Measurements from ENCODE around the gene HDAC4.

Gene HDAC4

GRCh38 chr2:239068411-239068810 is 332.4 kb downstream of the HDAC4 start:
- no peak for DNase-seq

DNA sequence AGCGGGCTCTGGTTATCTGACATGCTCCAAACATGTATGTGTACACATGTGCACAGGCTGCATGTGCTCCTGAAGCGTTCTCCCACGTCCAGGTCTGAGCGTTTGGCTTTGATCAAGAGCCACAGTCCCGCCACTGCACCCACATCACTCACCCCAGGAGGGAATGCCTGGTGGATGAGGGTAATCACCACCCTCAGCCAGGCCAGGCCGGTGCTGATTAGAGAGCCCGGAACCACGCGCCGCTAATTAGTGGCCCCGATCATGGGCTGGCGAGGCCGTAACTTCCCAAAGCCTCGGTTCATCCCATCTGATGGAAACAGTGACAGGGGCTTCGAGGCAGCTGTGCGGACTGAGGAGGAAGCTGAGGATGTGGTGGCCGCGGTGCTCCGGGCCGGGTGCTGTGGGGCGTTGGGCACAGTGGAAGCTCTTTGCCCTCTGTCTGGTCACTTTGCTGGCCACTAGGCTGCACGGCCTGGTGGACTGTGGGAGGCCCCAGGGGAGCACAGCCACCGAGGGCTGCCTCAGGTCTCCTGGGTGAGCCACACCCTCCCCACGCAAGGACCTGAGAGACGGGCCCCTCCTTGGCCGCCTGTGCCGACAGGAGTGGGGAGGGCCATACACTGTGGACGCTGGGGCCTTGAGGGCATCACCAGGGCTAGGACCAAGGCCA is 333.5 kb downstream of the HDAC4 start:
- DNase-seq, result no peak

- DNase-seq, result no peak
Measured at GRCh38 chr2:239066597-239066996, 334.2 kb downstream of the HDAC4 start.

DNA sequence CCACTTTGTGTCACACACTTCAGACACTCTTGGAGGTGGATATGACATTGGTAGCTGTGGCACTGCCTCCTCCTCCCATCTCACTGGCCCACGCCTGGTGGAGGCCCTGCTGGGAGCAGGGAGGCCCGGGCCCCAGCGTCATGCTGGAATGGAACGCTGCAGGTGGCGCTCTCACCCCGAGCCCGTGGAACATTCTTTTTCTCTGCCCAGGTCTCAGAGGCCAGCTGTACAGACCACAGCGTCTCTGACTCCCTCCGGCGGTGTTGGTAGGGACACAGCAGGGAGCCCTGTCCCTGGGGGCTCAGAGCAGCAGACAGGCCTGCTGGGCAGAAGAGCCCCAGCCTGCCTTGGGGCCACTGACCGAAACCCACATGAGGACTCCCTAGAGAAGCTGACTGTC is 334.9 kb downstream of the HDAC4 start:
- DNase-seq, result no peak

- DNase-seq, result no peak
Measured at GRCh38 chr2:239065537-239065936, 335.3 kb downstream of the HDAC4 start.

DNA sequence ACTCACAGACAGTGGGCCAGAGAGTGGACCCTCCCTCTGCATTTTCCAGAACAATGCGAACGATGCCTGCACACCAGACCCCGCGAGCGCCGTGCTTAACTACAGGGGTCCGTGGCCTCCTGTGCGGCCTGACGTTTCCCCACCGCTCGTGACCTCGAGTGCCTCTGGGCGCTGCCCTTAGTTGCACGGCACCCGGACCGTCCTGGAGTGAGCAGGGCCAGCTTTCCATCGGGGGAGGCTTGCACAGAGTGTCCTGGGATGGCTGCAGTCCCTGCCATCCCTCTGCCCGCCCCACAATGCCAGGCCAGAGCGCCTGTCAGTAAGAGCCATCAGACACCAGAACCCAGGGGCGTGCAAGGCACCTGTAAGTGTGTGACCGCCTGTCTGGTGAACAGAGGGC is 335.9 kb downstream of the HDAC4 start:
- DNase-seq, result no peak

DNA sequence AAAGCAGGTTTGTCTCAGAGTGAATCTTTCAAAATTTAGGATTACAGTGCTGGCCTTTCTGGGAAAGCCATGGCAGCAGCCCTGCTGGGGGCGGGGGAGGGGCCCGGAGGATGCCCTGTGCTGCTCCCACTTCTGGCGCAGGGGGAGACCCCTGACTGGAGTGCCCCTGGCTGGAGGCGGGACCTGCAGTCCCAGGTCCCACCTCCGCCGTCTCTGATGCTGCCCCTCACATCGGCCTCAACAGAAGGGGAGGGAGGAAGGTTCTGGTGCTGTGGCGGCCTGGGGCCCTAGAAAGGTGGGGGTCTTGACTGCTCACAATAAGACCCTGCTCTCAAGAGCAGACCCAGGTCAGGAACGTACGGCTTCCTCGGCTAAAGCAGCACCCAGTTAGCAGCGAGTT is 336.6 kb downstream of the HDAC4 start:
- DNase-seq, result no peak

- no peak for DNase-seq
Measured at GRCh38 chr2:239062743-239063142, 338.1 kb downstream of the HDAC4 start.

DNA sequence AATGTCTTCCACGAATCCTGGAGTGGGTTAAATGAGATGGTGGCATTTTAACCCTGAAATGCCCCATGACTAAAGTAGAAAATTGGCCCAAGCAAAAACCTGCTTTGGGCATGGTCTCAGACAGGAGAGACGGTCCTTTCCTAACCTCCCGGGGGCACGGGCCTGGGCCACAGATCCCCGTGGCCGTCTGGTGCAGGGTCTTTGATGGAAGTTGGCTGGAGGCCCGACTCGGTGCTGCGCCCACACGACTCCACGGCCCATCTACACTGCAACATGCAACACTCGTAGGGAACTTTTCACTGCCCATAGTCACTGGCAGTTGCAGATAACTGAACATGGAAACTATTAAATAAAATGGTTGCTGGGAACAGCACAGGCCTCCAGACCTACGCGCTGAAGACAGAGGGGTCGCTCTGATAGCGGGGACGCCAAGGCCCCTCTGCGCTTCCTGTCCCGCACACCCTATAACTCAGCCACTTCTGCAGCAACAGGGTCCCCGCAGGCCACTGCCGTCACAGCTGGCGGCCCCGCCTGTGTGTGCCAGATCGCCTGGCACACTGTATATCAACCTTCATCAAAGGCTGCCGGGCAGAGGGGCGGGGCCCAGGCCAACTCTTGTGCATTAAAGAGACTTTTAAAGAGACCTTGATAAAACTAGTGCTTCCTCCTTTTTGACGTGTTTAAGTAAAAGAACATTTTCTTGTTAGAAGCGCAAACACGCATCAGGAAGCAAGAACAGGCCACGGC is 338.8 kb downstream of the HDAC4 start:
- no peak for DNase-seq

DNA sequence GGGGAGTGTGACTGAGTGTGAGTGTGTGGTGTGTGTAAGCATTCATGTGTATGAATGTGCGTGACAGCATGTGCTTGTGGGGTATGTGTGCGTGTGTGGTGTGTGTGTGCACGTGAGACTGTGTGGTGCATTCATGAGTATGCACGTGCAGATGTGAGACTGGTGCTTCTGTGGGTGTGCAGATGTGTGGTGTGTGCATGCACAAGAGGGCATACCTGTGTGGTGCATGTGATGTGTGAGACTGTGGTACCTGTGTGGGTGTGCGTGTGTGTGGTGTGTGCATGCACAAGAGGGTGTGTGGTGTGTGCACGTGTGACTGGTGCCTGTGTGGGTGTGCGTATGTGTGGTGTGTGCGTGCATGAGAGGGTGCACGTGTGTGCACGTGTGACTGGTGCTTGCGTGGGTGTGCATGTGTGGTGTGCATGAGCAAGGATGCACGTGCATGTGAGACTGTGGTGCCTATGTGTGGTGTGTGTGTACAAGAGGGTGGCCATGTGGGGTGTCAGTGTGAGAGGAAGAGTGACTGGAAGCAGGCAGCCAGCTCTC is 339.6 kb downstream of the HDAC4 start:
- no peak for DNase-seq

- DNase-seq, result no peak
Measured at GRCh38 chr2:239060676-239061075, 340.1 kb downstream of the HDAC4 start.

GRCh38 chr2:239059854-239060253 is 341.0 kb downstream of the HDAC4 start:
- DNase-seq, result no peak

GRCh38 chr2:239058766-239059165 is 342.1 kb downstream of the HDAC4 start:
- DNase-seq, result no peak

DNA sequence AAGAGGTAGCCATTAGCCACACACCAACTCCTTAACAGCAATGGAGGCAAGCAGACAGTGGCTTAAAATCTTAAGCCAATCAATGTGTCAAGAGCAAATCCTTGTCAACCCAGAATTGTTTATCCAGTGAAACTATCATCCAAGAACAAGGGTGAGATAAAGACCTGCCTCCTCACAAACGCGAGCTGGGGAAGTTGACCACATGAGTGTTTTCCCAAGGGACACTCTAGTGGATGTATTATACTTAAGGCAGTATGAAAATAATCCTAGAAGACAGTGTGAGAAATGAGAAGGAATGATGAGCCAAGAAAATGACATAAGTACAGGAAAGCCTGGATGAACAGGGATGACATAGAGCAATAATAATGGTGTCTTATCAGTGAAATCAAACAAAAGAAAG is 343.3 kb downstream of the HDAC4 start:
- DNase-seq, result no peak

DNA sequence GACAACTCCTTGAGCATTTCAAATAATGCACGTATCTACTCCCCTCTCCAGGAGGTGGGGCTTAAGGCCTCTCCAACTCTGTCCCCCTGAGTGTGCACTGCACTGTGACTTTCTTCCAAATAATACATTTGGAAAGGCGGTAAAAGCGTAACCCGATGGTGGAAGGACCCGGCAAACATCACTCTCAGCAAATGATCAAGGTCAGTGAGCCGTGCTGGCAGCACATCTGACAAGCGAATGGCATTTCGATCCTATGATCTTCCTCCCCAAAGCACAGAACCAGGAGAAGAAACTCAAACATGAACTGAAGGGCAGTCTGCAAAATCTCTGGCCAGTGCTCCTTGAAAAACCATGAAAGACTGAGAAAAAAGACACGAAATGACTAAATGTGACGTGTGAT is 344.2 kb downstream of the HDAC4 start:
- no peak for DNase-seq

DNA sequence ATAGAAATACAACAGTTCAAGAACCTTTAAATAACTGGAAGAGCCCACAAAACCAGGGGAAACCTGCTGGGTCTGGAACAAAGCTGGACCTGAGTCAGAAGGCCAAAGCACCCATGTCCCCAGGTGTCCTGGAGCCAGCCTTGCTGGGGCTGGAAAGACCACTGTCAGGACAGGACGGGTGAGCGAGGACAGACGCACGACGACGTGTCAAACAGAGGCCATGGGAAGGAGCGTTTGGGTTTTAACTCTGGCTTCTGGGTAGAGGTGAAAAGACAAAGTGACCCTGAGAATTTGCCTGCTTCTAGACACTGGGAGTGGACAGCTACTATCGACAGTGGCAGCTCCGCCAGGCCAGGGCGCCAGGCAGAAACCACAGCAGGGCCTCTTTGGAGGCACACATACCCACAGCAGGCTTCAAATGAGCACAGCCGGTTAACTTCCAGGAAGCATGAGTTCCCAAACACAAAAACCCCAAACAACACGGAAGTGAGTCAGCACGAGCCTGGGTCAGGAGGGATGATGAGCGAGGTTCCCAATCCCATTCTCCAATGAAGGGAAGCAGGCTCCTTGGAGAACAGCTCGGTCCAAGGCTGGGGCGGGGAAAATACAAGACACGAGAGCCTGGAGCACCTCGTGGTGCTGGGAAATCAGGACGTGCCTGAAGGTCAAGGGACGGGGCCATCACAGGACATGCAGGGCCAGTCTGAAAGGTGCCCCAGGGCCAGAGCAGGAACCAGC is 344.9 kb downstream of the HDAC4 start:
- no peak for DNase-seq

- no peak for DNase-seq
Measured at GRCh38 chr2:239054921-239055320, 345.9 kb downstream of the HDAC4 start.

- DNase-seq, result no peak
Measured at GRCh38 chr2:239053801-239054503, 346.9 kb downstream of the HDAC4 start.

GRCh38 chr2:239052798-239053665 is 347.8 kb downstream of the HDAC4 start:
- DNase-seq, result no peak

DNA sequence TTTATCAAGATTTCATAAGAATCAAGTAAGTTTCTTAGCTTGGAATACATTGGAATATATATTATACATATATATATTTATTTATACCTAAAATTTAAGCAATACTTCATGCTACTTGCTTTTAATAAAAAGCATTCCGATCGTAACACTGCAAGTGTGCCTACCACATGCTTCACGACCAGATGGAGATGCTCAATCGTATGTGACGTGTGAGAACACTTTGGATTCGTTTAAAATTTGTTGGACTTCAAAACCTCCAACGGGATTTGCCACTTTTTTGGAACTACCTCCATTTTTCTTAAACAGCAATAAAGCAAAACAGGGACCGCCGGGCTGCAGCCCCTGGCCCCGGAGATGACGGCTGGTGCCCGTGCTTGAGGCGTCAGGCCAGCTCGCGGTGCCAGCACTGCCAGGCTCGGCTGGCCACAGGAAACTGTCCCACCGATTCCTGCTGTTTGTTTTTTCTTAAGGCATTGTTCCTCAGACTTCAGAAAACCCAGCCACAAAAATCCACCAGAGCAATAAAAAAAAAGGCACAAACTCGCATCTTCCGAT is 348.9 kb downstream of the HDAC4 start:
- DNase-seq, result no peak

DNA sequence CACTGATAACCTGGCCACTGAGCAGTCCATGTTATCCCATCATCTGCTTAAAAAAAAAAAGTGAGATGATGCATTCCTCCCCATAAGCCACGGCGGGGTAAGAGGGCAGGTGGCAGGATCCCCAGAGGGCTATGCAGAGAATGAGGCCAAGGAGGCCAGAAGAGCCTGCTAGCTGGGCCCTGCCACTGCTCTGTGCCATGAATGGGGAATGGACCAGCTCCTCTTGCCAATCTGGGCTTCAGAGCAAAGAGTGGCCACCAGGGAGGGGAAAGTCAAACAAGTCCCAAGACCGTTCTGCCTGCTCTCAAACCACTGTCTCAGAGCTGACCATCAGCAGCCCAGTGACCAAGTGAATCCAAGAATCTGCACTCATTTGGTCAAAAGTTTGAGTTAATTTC is 350.6 kb downstream of the HDAC4 start:
- DNase-seq, result no peak
